ENCODE results near the gene MAP3K14.

DNA sequence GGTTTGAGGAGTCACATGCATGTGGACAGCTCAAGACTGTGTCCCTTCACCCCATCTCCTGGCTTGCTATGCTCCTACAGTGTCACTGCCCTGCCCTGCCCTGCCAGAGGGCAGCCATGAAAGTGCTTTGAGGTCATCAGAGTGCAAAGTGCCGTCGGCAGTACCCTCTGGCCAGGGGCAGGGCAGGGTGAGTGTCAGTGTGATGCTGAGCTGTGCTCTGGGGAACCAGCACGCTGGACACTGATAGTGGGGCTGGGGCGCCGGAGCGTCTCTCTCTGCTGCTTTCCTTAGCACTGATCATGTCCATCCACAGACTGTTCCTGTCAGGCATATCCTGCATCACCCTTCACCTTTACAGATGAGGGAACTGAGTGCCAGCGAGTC is 53.4 kb downstream of the MAP3K14 start:
- TF ChIP-seq, protein P1, sequence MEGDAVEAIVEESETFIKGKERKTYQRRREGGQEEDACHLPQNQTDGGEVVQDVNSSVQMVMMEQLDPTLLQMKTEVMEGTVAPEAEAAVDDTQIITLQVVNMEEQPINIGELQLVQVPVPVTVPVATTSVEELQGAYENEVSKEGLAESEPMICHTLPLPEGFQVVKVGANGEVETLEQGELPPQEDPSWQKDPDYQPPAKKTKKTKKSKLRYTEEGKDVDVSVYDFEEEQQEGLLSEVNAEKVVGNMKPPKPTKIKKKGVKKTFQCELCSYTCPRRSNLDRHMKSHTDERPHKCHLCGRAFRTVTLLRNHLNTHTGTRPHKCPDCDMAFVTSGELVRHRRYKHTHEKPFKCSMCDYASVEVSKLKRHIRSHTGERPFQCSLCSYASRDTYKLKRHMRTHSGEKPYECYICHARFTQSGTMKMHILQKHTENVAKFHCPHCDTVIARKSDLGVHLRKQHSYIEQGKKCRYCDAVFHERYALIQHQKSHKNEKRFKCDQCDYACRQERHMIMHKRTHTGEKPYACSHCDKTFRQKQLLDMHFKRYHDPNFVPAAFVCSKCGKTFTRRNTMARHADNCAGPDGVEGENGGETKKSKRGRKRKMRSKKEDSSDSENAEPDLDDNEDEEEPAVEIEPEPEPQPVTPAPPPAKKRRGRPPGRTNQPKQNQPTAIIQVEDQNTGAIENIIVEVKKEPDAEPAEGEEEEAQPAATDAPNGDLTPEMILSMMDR (conservative IDR thresholded peaks at IDR 0.05; ENCODE audit: low read depth, low read length), result no peak
- no peak for TF ChIP-seq EZH2 (IDR thresholded peaks at IDR 0.05; ENCODE audit: borderline replicate concordance, low read depth, low read length, poor library complexity, severe bottlenecking)

Measured in A673 (cell line).